ENCODE data around the gene BRK1.
"Not testable (repeated sequence)": the region's sequence is repeated elsewhere in the genome, so short reads cannot be mapped to it uniquely, and the experiment has no call there.

Gene BRK1

DNA sequence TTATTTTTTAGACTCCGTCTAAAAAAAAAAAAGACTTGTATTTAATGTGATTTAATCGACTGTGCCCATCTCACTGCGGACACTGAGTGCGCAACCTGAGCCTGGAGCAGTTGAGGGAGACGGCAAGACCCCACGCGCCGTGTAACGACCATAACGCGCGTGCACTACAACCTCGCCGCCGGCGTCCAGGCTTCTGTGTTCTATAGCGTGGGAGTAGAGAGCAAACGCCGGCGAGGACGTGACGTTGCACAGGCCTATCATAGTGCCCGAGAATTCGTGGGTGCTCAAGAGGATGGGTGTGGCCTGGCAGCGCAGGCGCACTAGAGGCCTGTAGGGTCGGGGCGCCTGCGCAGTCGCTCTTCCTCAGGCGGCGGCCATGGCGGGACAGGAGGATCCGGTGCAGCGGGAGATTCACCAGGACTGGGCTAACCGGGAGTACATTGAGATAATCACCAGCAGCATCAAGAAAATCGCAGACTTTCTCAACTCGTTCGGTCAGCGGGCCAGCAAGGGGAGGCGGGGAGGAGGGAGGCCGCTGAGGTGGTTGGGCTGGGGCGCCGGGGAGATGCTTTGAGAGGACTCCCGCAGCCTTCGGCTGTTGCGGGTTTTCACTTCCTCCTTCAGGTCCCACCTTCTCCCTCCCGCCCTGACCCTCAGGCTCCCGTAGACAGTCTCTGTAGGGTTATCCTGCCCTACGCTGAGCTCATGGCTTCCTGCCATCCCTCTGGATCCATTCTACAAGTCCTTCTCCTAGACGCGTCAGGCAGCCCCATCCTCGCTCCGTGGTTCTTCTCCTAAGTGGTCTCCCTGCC lies at the start of gene BRK1:
Gene BRK1 (plus strand): TSS at position 350 of the 812 bp plus-strand sequence. CDS start 27 bp downstream, at position 377.
- peak; percentile 92 to 96 for DNase-seq

DNA sequence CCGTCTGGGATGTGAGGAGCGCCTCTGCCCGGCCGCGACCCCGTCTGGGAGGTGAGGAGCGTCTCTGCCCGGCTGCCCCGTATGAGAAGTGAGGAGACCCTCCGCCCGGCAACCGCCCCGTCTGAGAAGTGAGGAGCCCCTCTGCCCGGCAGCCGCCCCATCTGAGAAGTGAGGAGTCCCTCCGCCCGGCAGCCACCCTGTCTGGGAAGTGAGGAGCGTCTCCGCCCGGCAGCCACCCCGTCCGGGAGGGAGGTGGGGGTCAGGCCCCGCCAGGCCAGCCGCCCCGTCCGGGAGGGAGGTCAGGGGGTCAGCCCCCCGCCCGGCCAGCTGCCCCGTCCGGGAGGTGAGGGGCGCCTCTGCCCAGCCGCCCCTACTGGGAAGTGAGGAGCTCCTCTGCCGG lies 45.4 kb upstream of the BRK1 start:
- DNase-seq, result not testable (repeated sequence)

DNA sequence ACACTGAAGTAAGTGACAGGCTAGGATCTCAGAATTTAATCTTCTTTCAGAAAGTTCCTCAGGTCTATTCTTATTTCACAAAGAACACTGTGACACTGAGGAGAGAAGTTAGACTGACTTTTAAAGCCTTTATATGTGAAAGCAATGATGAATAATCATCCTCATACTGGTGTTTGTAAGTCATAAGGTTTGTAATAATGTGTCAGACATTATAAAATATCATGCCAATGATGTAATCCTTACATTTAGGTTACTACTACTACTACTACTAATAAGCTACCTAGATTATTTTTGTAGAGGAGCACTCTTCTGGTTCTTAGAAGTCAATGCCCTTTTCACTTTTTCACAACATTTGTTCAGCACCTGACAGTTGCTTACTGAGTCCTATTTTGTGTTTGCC lies 40.8 kb upstream of the BRK1 start:
- no peak for DNase-seq

DNA sequence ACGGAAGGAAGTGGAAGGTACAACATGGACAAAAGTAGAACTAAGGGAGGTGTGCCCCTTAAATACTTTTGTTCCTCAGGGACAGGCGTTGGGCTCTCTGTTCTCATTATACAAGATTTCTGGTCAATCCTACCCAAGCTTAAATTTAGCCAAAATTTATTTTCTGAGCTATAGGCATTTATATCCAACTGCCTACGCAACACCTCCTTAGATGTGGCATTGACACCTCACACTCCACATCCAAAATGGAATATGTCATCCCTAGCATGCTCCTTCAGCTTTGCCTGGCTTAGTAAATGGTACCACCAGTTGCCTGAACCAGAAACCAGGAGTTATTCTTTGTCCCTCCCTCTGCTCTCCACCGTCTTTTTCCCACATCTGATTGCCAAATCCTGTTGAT lies 33.6 kb upstream of the BRK1 start:
- no peak for DNase-seq

DNA sequence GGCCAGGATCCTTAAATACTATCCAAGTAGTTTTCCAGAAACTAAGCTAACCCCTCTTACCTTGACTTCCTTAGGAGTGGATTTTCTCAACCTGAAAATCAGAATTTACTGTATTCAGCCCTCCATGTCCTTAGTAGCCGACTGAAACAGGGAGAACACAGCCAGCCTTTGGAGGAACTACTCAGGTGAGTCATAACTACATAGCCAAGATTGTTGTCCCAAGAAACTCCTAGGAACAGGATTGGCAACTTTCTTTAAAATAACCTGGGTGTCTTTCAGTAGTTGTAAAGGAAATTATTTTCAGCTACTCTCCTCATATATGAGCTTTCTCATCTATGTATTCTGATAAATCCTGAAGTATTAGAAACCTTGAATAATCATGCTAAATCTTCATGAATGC lies 29.7 kb upstream of the BRK1 start:
- DNase-seq, result no peak

DNA sequence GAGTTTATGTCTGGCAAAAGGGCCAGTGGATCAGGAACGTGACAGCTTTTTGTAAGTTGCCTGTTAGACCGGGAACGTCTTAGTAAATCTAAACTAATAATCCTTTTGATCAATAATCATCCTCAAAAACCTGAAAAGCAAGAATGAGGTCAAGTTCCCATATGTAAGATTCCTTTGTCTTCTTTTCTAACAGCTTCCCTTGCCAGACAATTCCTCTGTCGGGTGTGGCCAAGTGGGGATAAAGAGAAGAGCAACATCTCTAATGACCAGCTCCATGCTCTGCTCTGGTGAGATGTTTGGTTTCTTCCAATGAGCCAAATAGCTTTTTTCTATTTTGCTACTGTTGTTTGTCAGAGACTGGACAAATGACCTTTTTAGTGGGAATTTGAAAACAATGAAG lies 27.2 kb upstream of the BRK1 start:
- no peak for DNase-seq

DNA sequence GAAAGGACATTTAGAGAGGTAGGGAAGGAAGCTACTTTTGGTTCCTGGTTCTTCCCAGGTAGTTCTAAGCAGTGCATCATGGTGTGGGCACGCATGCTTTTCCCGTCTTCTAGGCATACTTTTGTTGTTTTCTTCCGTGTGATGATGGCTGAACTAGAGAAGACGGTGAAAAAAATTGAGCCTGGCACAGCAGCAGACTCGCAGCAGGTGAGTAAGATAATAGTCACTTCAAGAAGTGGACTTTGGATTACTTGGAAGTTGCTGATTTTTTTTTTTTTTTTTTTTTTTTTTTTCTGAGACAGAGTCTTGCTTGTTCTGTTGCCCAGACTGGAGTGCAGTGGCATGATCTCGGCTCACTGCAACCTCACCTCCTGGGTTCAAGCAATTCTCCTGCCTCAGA lies 25.3 kb upstream of the BRK1 start:
- no peak for DNase-seq

DNA sequence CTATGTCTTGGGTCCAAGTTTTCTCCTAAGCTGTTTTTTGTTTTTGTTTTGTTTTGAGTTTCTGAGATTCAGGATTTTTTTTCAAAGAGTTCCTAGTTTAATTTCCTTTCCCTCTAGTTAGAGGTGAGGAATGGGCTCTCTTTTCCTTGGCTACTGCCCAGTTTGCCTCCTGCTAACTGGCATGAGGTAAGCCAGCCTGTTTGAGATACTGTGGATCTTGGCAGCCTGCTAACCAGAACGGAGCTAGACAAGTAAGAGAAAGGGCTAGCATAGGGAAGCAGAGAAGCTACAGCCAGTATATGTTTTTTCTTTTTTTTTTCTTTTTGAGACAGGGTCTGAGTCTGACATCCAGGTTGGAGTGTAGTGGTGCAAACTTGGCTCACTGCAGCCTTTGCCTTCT lies 24.7 kb upstream of the BRK1 start:
- not testable (repeated sequence) for DNase-seq

DNA sequence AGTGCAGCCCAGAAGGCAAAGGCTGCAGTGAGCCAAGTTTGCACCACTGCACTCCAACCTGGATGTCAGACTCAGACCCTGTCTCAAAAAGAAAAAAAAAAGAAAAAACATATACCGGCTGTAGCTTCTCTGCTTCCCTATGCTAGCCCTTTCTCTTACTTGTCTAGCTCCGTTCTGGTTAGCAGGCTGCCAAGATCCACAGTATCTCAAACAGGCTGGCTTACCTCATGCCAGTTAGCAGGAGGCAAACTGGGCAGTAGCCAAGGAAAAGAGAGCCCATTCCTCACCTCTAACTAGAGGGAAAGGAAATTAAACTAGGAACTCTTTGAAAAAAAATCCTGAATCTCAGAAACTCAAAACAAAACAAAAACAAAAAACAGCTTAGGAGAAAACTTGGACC lies 24.1 kb upstream of the BRK1 start:
- not testable (repeated sequence) for DNase-seq

DNA sequence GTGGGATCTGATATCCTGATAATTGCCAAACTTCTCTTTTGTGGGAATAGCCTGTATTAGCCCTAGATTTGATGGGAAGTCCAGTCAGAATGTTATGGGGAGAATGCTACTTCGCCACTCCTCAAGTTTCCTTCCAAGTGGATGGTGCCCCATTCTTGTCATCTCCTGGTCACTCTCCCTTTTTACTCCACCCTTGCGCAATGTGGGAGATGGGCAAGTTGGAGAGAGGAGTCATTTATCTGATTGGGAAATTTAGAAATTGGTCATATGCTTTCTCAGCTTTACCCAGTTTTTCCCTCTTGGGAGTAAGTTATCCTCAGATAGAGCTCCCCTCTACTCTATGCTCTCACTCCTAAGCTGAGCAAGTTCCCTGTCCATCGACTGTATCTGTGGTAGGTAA lies 21.8 kb upstream of the BRK1 start:
- no peak for DNase-seq

DNA sequence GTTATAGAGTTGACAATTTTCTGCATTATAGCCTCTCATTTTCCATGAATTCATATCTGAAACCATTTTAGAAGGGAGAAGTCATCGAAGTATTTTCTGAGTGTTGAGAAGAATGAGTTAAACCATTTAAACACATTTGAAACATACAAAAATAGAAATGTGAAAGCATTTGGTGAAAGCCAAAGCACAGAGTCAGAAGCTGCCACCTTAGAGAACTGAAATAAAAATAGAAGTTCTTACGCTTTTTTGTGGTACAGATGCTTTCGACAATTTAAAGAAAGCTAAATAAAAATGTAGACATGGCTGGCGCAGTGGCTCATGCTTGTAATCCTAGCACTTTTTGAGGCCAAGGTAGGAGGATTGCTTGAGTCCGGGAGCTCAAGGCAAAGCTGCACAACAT lies 16.4 kb upstream of the BRK1 start:
- DNase-seq, result no peak

DNA sequence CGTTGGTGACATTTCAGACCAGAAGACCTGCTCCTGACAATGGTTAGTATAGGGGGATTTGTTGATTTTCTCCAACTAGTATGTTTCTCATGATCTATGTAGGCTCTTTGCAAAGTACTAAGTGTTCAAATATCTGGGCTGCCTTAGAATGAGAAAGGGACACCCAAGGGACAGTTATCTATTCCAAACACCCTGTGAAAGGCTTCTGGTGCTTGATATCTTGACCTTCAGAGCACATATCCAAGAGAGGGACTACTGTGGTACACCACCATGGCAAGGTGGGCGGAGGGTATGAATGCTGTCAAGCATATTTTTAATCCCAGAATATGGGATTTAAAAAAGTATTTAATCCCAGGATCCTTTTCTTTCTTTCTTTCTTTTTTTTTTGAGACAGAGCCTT lies 8.6 kb upstream of the BRK1 start:
- no peak for DNase-seq

DNA sequence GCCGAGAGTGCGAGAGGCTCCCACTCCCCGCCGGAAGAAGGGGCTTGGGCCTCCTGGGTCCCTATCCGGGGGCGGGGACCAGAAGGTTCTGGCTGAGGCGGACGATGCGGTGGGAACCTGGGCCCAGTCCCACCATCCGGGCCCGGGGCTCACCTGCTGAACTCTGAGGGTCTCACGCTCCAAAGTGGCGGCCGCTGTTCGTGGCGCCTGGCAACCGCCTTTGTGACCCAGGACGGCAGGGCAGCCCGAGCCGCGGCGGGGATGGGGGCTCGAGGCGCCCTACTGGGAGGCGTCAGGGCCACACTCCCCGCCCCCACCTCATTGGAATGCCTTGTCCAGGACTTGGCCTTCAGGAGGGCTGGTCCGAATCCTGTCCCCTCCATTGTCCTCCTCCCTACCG lies 7.4 kb upstream of the BRK1 start, which contains the start of gene FANCD2OS:
Gene FANCD2OS (minus strand): TSS at position 165 of the 400 bp plus-strand sequence. CDS start 3,481 bp downstream, outside the sequence.
- DNase-seq, result no peak

DNA sequence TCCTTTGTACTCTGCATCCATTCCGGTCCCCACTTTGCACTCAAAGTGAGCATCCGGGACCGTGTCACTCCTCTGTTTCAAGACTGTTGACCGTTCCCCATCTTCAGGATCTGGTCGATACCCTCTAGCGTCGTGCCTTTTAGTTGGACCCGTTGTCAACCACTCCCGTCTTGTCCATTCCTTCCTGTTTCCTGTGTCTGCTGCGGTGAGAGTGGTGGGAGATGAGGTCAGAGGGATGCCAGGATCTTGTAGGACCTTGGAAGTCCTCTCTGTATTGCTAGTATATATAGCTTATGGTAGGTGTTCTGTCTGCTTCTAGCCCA lies 624 bp downstream of the BRK1 start:
- no peak for DNase-seq

DNA sequence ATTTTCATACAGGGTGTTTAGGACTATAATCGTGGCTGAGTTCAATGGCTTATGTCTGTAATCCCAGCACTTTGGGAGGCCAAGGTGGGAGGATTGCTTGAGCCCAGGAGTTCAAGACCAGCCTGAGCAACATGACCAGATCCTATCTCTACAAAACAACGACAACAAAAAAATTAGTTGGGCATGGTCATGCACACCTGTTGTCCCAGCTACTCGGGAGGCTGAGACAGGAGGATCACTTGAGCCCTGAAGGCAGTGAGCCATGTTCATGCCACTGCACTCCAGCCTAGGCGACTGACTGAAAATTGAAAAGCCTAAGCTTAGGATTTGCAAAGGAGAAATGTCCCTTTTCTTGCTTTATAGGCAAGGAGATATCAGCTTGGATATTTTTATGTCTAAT lies 1.5 kb downstream of the BRK1 start:
- no peak for DNase-seq

DNA sequence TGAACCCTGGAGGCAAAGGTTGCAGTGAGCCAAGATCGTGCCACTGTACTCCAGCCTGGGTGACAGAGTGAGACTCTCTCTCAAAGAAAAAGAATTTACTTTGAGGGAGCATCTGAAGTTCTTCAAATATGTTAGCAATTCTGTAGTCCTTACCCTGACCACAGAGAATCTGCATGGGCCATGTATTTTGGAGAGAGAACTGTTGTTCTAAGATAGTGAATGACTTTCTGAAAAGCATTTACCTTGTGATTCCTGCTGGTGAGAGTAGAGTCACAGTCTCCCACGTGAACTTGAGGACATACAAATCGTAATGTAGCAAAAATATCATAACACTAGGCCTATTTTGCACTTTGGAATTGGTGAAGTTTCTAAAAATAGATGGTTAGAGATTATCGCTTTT lies 3.9 kb downstream of the BRK1 start:
- DNase-seq, result no peak

DNA sequence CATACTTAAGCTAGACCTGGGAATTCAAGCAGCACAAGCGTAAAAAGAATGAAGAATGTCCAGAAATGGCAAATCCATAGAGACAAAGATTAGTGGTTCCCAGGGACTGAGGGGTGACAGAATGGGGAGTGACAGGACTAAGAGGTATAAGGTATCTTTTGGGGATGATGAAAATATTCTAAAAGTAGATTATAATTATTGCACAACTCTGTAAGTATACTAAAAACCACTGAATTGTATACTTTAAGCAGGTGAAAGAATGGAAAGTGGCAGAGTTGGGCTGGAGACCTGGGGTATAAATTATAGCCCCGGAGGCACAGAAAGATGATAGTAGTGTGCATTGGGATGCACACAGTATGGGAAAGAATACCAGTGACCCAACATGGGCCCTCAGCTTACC lies 5.6 kb downstream of the BRK1 start:
- no peak for DNase-seq

DNA sequence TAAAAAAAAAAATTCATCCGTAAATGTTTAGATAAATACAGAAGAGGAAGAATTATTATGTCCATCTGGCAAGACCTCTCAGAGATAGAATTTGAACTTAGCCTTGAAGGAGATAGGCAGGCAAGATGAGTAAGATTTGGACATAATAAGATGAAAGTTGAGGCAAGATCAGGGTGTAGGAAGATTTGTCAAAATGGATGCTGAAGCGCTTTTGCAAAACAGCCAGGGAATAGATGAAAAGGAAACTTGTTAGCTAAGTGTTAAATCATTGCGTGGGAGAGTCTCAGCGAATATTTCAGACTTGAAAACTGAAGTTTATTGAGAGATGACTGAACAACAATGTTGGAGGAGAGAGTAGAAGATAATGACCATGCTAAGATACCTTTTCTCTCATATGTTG lies 7.2 kb downstream of the BRK1 start:
- no peak for DNase-seq

DNA sequence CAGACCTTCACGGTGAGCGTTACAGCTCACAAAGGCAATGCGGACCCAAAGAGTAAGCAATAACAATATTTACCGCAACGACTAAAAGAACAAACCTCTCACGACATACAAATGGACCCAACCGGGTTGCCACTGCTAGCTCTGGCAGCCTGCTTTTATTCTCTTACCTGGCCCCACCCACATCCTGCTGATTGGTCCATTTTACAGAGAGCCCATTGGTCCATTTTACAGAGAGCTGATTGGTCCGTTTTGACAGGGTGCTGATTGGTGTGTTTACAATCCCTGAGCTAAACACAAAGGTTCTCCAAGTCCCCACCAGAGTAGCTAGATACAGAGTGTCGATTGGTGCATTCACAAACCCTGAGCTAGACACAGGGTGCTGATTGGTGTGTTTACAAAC lies 20.4 kb downstream of the BRK1 start:
- DNase-seq, result not testable (repeated sequence)

DNA sequence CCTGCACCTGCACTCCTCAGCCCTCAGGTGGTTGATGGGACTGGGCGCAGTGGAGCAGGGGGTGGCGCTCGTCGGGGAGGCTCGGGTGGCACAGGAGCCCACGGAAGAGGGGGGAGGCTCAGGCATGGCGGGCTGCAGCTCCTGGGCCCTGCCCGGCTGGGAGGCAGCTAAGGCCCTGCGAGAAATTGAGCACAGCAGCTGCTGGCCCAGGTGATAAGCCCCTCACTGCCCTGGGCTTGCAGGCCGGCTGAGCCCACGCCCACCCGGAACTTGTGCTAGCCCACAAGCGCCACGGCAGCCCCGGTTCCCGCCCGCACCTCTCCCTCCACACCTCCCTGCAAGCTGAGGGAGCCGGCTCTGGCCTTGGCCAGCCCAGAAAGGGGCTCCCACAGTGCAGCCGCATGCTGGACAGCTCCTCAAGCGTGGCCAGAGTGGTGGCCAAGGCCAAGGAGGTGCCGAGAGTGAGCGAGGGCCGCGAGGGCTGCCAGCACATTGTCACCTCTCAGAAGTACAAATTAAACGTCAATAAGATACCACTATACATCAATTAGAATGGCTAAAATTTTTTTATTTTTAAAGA lies 21.0 kb downstream of the BRK1 start:
- DNase-seq, result no peak

DNA sequence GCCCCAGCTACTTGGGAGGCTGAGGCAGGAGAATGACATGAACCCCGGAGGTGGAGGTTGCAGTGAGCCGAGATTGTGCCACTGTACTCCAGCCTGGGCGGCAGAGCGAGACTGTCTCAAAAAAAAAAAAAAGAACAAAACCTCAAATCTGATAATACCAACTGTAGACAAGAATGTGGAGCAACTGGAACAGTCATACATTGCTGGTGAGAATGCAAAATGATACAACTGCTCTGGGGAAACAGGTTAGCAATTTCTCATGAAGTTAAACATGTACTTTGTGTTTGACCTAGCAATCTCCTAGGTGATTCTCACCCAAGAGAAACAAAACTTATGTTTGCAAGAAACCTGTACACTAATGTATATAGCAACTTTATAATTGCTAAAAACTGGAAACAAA lies 21.7 kb downstream of the BRK1 start:
- DNase-seq, result no peak

DNA sequence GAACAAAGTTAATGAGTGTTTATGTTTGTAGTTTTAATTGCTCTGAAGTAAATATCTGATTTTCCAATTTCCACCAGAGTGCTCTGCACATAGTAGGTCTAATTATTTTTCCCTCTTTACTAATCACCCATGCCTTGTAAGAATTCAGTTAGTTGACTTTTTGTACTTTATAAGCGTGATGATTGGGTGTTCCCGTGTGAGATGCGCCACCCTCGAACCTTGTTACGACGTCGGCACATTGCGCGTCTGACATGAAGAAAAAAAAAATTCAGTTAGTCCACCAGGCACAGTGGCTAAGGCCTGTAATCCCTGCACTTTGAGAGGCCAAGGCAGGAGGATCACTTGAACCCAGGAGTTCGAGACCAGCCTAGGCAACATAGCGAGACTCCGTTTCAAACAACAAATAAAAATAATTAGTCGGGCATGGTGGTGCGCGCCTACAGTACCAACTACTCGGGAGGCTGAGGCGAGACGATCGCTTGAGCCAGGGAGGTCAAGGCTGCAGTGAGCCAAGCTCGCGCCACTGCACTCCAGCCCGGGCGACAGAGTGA lies 25.6 kb downstream of the BRK1 start:
- no peak for DNase-seq

DNA sequence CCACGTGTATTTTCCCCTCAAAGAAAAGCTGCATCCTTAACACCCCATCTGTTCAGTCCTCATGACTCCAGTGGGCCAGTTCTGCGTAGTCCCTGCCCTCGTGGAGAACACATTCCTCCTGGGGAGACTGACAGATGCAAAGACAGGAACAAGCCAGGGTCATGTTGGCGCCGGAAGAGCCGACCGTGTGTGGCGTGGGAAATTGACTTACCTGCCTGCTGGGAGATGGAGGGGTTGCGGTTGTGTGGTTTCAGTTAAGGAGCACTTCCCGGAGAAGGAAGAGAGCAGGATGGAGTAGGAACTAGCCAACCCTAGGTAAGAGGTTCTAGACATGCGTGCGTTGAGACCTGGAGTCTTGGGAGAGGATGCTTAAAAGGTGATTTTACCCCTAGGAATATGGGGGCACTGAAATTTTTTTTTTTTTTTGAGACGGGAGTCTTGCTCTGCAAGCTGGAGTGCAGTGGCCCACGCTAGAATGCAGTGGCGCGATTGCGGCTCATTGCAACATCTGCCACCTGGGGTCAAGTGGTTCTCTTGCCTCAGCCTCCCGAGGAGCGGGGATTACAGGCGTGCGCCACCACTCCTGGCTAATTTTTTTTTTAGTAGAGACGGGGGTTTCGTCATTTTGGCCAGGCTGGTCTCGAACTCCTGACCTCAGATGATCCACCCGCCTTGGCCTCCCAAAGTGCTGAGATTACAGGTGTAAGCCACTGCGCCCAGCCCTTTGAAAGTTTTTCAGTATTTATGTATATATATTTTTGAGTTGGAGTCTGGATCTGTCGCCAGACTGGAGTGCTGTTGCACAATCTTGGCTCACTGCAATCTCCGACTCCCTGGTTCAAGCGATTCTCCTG lies 27.5 kb downstream of the BRK1 start:
- DNase-seq, result peak in 1 of 2 experiments; percentile 41

DNA sequence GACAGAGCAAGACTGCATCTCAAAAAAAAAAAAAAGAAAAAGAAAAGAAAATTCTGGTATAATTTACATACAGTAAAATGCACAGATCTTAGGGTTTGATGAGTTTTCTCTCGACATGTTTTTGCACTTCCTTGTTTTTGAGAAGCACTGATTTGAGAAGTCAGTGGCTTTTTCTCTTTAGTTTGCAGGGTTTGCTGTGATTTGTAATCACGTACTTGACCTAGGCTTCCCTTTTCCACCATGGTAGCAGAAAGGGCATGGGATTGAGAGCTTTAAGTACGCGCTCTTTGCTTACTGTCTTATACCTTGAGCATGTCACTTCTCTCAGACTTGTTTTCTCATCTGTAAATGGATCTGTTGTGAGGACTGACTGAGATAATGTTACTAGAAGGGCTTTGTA lies 30.2 kb downstream of the BRK1 start:
- DNase-seq, result no peak
